LHCN-M2 (cell line): ENCODE results near the gene SOX8. TPM values are rescaled to one million over a fixed set of nuclear protein-coding genes. Genes with fewer than 3 reads are reported as not detected.
"Not testable (repeated sequence)": the region's sequence is repeated elsewhere in the genome, so short reads cannot be mapped to it uniquely, and the experiment has no call there.

Experiments
- DNase-seq: peaks from one replicate; pipeline ENCODE4 v3.0.0-alpha.2; 2012; ENCODE audit warnings: low read depth
- polyA plus RNA-seq: library from polyadenylated mRNA; unstranded; fragments of >200 nt; gene quantifications from one replicate; pipeline ENCODE4 v1.2.1, GENCODE V29; 2012; ENCODE audit warnings: missing spikeins
- total RNA-seq: library from RNA; depleted of rRNA; stranded (reverse); fragments of >200 nt; gene quantifications from 2 replicates; pipeline ENCODE4 v1.2.3, GENCODE V29; 2014; rRNA removed

Gene SOX8
- total RNA-seq: 5.7 and 23.1 TPM in 2 replicates
- polyA plus RNA-seq: 0.63 TPM

DNA sequence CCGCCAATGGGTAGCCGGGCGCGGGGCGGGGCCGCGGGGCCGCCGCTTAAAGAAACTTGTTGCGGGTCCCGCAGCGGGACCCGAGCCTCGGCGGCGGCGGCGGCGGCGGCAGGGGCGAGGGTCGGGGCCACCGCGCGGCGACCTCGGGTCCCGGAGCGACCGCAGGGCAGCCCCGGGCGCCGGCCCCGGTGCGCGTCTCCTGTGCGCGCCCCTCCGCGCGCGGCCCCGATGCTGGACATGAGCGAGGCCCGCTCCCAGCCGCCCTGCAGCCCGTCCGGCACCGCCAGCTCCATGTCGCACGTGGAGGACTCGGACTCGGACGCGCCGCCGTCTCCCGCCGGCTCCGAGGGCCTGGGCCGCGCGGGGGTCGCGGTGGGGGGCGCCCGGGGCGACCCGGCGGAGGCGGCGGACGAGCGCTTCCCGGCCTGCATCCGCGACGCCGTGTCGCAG is at the start of gene SOX8:
SOX8 (plus strand) TSS at position 76 of the 450 bp plus-strand sequence; CDS start at position 229, 153 bp downstream.
- no peak for DNase-seq

DNA sequence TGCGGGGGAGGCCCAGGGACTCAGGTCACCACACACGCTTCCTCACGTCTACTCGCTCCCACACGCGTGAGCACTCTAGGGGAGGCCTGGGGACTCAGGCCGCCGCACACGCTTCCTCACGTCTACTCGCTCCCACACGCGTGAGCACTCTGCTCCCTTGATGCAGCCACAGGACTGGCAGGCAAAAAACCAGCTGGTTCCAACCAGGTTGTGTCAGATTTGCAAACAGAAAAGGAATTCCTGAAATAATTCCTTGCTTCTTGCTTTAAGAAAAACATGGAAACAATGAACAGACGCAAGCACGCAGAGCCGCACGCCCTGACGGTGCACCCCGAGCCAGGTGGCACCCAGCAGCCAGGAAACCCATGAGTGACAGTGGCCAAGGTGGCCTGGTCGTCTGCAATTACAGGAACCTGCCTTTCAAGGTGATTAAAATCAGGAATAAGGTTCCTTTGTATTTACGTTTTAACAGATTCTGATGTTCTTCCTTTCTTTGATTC is 48.7 kb upstream of the SOX8 start:
- no peak for DNase-seq

DNA sequence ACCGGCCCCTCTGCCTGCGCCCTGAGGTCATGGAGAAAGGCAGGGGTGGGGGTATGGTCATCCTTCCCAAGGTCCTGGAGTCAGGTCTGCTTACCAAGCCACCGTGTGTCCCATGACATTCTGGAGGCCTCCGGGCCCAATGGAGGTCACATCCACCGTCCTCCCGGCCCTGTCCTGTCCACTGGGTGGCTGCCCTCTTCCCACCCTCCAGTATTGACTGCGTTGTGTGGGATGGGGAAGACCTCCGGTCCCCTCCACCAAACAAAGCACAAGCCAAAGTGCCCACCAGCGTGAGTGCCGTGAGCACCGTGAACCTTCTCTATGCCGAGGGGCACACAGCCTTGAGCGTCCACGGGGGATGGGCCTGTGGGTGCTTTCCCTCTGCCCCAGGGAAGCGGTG is 48.0 kb upstream of the SOX8 start:
- DNase-seq: no peak

DNA sequence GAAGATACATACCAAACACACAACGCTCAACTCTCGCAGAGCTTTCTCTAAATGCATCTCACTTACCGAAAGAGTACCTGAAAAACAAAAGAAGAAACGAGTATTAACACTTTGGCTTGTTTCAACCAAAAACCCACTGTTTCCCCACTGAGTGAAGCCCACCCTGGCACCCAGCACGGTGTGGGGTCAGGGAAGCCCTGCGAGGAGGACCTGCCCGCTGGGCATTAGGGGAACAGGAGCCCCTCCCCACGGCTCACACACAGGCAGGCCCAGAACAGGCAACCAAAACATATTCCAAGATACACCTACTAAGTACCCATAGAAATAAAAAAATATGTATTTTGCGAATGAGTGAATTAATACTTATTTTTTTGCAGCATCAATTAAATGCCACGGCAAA is 47.4 kb upstream of the SOX8 start:
- no peak for DNase-seq

DNA sequence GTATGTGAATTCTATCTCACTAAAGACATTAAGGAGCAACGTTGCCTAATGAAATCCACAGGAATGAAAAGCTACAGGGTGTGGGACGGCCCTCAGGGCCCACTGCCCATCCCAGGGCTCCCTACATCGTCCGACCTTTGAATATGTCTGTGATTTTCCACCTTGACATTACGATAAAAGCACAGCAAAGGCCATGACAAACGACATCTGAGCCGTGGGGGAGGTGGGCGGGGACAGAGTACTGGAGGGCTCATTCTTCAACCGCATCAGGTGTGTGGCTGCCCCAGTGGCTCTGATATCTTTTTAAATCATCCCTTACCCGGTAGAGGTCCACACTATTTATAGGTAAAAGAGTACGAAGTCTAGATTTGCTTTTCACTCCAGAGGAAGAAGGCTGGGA is 45.9 kb upstream of the SOX8 start:
- no peak for DNase-seq

DNA sequence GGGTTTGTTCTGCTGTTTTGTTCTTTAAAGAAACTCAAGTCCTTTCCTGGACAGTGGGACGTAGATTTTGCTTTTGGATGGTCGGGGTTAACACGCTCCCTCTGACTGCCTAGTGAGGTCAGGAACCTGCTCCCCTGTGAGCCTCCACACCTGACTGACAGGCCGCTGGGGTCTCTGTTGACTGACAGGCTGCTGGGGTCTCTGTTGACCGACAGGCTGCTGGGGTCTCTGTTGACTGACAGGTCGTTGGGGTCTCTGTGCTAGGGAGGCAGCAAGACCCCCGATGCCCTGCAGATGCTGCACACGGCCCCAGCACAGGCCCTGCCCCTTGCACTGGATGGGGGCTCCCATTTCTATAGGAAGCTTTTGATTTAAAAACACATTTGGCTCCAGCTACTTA is 44.3 kb upstream of the SOX8 start:
- no peak for DNase-seq

DNA sequence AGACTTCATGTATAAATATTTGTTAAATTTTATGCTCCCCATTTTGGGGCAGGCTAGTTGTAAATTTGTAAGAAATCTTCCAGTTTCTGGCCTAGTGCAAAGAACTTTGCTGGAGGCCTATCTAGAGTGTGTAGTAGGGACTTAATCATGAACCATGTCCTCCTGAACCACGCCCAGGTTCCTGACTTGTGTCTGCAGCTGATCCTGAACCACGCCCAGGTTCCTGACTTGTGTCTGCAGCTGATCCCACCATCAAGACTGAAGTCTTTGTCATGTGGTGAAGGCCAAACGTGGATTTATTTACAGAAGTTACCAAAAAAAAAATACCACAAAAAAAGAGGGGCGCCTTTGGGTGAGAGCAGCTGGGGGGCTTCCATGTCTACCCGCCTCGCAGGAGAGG is 43.8 kb upstream of the SOX8 start:
- DNase-seq: peak; percentile 1

DNA sequence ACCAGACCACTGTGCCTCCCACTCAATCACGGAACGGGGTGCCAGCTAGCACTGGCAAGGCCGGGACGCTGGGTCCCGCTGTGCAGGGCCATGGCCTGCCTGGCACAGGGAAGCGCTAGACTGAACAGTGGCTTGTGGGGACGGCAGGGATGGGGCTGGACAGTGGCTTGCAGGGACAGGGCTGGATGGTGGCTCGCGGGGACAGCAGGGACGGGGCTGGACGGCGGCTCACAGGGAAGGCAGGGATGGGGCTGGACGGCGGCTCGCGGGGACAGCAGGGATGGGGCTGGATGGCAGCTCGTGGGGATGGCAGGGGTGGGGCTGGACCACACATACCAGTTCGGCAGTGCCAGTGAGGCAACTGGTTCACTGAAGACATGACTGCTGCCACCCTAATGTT is 43.4 kb upstream of the SOX8 start:
- DNase-seq: no peak

DNA sequence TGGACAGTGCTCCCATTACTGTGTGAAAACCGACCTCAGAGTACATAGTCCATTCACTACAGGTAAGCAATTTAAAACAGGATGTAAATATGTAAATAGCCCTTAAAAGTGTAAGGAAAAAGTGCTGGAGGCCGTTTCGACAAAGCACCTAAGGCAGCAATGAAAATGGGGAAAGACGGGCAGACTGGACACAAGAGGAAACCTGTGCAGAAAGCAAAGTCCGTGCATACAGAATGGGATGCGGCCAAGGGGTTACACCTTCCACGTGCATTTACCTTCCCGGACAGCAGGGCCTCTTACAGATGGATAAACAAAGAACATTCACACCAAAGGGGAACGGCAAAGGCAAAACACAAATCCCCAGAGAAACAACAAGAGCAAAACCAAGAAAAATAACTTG is 42.8 kb upstream of the SOX8 start:
- DNase-seq: no peak

DNA sequence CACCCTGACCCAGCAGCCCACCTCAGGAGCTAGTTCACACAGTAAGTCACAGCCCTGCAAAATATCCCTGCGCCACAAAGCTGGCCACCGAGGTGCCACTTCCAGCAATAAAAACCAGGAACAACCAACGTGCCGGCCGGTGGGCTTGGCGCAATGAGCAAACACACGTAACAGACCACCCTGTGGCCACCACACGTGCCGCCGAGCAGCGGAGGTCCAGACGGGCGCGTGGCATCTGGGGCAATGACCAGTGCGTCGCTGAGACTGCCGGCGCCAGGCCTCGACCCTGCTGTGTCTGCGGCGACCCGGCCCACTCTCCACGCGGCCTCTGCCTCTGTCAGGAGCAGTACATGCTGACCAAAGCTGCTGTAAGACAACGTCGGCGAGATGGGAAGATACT is 42.3 kb upstream of the SOX8 start:
- no peak for DNase-seq

DNA sequence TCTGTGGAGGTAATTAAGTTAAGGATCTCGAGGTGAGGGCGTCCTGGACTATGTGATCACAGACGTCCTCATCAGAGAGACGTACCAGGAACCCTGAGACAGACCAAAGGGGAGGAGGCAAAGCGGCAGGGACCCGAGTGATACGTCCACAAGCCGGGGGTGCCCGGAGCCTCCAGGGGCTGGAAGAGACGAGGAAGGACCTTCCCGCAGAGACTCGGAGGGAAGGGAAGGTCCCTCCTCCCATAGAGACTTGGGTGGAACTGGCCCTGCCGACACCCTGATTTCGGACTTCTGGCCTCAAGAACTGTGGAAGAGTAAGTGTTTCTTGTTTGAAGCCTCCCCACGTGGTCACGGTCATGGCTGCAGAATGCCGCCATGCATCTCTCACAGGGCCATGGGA is 41.6 kb upstream of the SOX8 start:
- no peak for DNase-seq

DNA sequence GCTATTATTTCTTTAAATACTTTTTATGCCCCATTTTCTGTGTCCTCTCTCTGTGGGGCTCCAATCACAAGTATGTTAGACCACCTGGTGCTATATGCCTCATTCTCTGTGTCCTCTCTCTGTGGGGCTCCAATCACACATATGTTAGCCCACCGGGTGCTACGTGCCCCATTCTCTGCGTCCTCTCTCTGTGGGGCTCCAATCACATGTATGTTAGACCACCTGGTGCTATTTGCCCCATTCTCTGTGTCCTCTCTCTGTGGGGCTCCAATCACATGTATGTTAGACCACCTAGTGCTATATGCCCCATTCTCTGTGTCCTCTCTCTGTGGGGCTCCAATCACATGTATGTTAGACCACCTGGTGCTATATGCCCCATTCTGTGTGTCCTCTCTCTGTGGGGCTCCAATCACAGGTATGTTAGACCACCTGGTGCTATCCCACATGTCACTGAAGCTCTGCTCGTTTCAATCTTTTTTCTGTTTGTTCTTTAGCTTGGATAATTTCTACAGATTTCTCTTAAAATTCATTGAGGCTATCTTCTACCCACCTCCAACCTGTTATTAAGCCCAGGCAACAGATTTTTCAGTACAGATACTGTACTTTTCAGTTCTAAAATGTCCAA is 39.0 kb upstream of the SOX8 start:
- DNase-seq: no peak

DNA sequence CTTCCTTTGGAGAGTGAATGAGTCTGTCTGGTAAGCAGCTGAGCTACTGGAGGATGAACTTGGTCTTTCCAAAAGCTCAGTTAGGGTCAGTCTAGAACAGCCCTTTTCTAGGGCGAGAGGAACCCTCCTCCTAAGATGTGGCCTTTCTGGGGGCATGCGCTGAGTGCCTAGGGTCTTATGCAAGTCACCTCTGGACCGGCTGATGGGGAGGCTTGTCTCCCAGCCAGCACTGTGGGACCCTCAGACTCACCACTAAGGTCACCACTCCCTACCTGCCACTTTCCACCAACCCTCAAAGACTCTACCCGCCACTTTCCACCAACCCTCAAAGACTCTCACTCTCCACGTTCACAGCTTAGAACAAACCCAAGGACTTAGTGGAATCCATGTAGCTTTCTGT is 37.6 kb upstream of the SOX8 start:
- DNase-seq: no peak

DNA sequence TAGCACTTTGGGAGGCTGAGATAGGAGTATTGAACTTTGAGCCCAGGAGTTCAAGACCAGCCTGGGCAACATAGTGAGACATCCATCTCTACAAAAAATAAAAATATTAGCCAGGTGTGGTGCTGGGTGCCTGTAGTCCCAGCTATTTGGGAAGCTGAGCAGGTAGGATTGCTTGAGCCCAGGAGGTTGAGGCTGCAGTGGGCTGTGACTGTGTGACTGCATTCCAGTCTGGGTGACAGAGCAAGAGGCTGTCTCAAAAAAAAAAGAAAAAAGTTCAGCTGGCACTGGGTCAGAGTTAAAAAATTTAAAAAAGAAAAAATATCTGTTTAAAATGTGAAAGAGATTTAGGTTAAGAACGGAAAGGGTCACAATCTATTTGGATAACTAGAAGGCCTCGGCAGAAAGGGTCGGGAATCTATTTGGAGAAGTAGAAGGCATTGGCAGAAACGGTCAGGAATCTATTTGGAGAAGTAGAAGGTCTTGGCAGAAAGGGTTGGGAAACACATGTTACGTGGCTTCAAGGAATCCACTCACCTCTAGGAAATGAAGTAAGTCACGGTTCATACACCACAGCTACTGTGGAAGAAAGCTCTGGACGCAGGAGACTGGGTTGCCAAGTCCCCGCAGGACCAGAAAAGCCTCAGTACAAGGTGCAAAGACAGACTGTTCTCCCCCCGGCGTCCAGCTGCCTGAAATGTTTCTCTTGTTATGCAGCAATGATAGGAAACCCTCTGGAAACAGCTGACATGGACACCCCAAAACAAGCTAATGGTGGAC is 36.1 kb upstream of the SOX8 start:
- DNase-seq: no peak

DNA sequence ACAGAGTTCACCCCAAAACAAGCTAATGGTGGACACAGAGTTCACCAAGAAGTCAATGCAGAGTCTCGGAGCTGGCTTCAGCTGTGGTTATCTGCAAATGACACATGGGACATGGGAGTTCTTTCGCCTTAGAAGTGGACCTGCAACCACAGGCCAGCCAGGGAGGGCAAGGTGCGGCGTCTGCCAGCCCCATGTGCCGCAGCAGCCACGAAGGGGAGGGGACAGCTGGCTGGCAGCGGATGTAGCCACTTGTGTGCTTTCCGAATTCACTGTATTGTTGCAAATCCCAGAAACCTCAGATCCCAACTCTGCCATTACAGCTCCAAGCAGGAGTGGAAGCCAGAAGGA is 35.5 kb upstream of the SOX8 start:
- no peak for DNase-seq

DNA sequence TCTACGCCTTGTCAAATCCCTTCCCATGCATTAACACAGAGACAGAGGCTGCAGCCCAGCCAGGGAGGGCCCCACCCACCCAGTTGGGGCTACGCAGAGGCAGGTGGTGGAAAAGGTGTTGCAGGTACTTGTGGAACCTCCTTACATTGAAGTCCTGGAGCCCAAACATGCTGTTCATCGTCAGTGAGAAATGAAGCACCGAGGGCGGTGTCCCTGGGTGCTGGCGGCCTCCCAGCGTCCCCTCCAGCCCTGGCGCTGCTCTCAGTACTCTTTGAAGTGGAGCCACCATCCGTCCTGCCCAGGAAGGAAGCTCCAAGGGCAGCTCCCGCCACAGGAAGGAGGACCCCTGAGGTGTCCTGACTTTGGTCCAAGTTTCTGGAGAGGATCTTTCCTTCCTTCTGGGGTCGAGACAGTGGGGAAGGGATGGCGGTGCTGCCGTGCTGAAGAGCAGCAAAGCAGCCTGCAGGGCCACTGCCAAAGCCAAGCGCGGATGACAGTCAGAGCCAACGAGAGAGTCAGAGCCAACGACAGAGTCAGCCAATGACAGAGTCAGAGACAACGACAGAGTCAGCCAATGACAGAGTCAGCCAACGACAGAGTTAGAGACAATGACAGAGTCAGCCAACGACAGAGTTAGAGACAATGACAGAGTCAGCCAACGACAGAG is 34.2 kb upstream of the SOX8 start:
- DNase-seq: no peak

DNA sequence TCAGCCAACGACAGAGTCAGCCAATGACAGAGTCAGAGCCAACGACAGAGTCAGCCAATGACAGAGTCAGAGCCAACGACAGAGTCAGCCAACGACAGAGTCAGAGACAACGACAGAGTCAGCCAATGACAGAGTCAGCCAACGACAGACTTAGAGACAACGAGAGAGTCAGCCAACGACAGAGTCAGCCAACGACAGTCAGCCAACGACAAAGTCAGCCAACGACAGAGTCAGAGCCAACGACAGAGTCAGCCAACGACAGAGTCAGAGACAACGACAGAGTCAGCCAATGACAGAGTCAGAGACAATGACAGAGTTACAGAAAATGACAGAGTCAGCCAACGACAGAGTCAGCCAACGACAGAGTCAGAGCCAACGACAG is 33.7 kb upstream of the SOX8 start:
- DNase-seq: not testable (repeated sequence)

DNA sequence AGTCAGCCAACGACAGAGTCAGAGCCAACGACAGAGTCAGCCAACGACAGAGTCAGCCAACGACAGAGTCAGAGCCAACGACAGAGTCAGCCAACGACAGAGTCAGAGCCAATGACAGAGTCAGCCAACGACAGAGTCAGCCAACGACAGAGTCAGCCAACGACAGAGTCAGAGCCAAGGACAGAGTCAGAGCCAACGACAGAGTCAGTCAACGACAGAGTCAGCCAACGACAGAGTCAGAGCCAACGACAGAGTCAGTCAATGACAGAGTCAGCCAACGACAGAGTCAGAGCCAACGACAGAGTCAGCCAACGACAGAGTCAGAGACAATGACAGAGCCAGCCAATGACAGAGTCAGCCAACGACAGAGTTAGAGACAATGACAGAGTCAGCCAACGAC is 32.8 kb upstream of the SOX8 start:
- not testable (repeated sequence) for DNase-seq

DNA sequence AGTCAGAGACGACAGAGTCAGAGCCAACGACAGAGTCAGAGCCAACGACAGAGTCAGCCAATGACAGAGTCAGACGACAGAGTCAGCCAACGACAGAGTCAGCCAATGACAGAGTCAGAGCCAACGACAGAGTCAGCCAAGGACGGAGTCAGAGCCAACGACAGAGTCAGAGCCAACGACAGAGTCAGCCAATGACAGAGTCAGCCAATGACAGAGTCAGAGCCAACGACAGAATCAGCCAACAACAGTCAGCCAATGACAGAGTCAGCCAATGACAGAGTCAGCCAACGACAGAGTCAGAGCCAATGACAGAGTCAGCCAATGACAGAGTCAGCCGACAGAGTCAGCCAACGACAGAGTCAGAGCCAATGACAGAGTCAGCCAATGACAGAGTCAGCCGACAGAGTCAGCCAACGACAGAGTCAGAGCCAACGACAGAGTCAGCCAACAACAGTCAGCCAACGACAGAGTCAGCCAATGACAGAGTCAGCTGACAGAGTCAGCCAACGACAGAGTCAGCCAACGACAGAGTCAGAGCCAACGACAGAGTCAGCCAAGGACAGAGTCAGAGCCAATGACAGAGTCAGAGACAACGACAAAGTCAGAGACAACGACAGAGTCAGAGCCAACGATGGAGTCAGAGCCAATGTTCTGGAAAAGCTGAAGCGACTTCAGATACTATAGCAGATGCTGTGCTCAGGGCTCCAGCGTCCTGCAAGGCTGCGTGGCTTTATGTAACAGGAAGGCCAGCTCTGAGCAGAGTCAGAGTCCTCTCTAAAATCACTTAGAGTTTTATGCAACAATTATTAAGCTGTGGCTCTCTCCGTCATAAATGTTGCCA is 30.6 kb upstream of the SOX8 start:
- DNase-seq: not testable (repeated sequence)

DNA sequence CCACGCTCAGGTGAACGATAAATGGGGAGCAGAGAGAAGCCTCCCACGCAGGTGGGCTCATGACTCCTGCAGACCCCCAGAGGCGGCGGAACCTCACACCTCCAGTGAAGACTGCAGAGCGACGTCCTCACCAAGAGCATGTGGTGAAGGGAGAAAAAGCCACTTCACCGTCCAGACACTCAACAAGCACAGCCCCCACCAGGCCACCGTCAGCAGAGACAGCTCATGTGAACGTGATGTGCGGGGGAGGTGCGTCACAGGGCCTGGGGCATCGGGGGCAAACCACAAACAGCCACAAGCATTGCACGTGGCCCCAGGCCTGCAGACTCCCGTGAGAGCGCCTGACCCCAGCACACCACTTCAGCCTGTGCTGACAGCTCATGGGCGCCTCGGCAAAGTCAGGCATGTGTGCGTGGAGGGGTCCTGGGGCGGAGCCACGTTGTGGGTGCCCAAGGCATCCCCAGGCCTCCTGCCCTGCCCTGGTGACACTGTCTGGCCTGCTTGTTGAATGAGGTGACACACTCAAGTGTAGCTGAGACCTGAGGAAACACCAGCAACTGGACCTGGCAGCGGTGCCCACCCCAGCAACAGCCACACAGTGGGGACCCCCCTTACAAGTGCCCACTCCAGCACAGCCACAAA is 29.8 kb upstream of the SOX8 start:
- no peak for DNase-seq

DNA sequence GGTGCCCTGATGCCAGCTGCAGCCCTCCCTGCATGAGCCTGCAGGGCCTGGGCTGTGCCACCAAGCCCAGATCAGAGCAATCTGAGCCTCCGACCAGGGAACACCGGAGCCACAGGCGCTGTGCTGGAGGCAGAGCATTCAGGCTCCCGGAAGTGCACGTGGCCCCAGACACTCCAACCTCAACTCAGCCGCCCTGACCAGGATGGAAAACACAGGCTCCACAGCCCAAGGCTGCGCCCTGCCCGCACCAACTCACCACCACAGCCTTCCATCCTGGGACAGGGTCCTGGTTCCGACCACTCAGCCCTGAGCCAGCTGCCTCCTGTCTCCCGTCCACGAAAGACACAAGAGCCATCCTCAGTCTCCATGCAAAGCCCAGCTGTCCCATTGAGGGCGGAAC is 29.2 kb upstream of the SOX8 start:
- no peak for DNase-seq
